Right lobe of liver (tissue), 6 donors: ENCODE data around the gene CRTC1. TPM values are rescaled to one million over a fixed set of nuclear protein-coding genes. Genes with fewer than 3 reads are reported as not detected.

Experiments used
- ATAC-seq, 4 donors: fragments of 200-7000 bp; cut with Tn5 transposase; one replicate each; pipeline ENCODE4 v1.9.1; 2020; ENCODE audit warnings: mild to moderate bottlenecking in 4 of 4, moderate library complexity in 4 of 4
- DNase-seq, 3 donors: peaks; one replicate each; pipeline ENCODE4 v3.0.0-alpha.2; 2020
- H3K27ac ChIP-seq, 3 donors: fragments of 200-600 bp; one replicate each; pipeline ENCODE4 v1.8.0; 2022
- H3K27me3 ChIP-seq, 2 donors: fragments of 200-600 bp; one replicate each; pipeline ENCODE4 v1.8.0; 2022
- H3K36me3 ChIP-seq, 4 donors: fragments of 200-600 bp; sonication (generic) in 1 of 4; one replicate each; pipeline versions ENCODE4 v1.5.1 to v1.8.0; 2017 to 2022; ENCODE audit warnings: control low read depth in 1 of 4
- H3K4me1 ChIP-seq, 4 donors: fragments of 200-600 bp; sonication (generic) in 1 of 4; one replicate each; pipeline versions ENCODE4 v1.5.1 to v1.8.0; 2017 to 2022; ENCODE audit warnings: control low read depth in 1 of 4
- H3K4me3 ChIP-seq, 3 donors: fragments of 200-600 bp; one replicate each; pipeline ENCODE4 v1.8.0; 2022
- H3K9me3 ChIP-seq, 4 donors: fragments of 200-600 bp; sonication (generic) in 1 of 4; one replicate each; pipeline versions ENCODE4 v1.5.1 to v1.8.0; 2017 to 2022; ENCODE audit warnings: control low read depth in 1 of 4
- CTCF ChIP-seq, 4 donors: fragments of 200-600 bp in 3 of 4; fragments of 450-650 bp in 1 of 4; IDR thresholded peaks; one replicate each; pipeline versions ENCODE4 v1.5.1 to v1.8.0; 2016 to 2022; ENCODE audit warnings: antibody characterized with exemption in 4 of 4, mild to moderate bottlenecking in 2 of 4
- POLR2A ChIP-seq: fragments of 450-650 bp; IDR thresholded peaks from one replicate; pipeline ENCODE4 v1.6.1; 2017; ENCODE audit warnings: antibody characterized with exemption, mild to moderate bottlenecking
- WGBS: methylation state at CpG from one replicate; pipeline ENCODE4 v1.1.6; 2018; ENCODE audit warnings: low coverage, low lambda C conversion rate; ENCODE audit not compliant: insufficient coverage; ENCODE audit errors: missing lambda C conversion rate; 5-methylcytosine and 5-hydroxymethylcytosine counted together
- intact Hi-C, 2 donors: fragments of 100-400 bp; cut with DNase I; formaldehyde crosslinking; loops; one replicate each; pipeline versions ENCODE4 v1.11.2 to v1.14.1; 2022
- total RNA-seq, 6 experiments: library from RNA; depleted of rRNA in 2 of 6; stranded (reverse); fragments of >200 nt in 2 of 6; fragmentation: NEBNext Ultra II Directional in 3 of 6; extraction: Animal tissue kit (Norgen Biotek cat#: 25700) in 3 of 6; gene quantifications; one replicate each; pipeline versions ENCODE4 v1.1.0 to v1.2.4, GENCODE V29; 2016 to 2023
- donor health status: DM: no; HTN: yes; CAD: no.
- donor health status: DM: no; HTN: no; CAD: no.
- donor health status: DM: no; HTN: no; CAD: no.
- donor health status: DM: no; HTN: yes; CAD: no.
- donor health status: DM: no; HTN: yes; CAD: no.

CRTC1 gene
- total RNA-seq, 6 experiments from 2014 or later = 1.7 to 7.2 (median 4.9) TPM

- Histone ChIP-seq H3K4me1 (no peaks in the 10 kb centered on the region), H3K36me3 (peaks cover 0 to 19% (median 3%) of the 10 kb centered on the region in 4 donors), H3K27me3 (no peaks in the 10 kb centered on the region), H3K4me3 (no peak overlapping the region), H3K9me3 (no peaks in the 10 kb centered on the region), H3K27ac (no peak overlapping the region)
- ATAC-seq (no peak), DNase-seq (no peak)
- no CpG with 5 or more reads among the region's 5 CpGs for WGBS
- TF ChIP-seq POLR2A (no peak), CTCF (IDR thresholded peaks at IDR 0.05) (no peak)
- intact Hi-C loops = no loop called here
These were observed 16.7 kb upstream of the CRTC1 start for GRCh38 chr19:18666784-18667183.

- no peaks in the 10 kb centered on the region for H3K4me1 ChIP-seq
- H3K36me3 ChIP-seq = peaks cover 0 to 19% (median 3%) of the 10 kb centered on the region in 4 donors
- no peaks in the 10 kb centered on the region for H3K27me3 ChIP-seq
- WGBS = 93% methylated on average over 13 of the region's 55 CpGs
- TF ChIP-seq POLR2A = no peak
- no peak for TF ChIP-seq CTCF (IDR thresholded peaks at IDR 0.05)
- no peak overlapping the region for H3K4me3 ChIP-seq
- ATAC-seq (no peak), DNase-seq (no peak)
- intact Hi-C loops = no loop called here
- H3K27ac ChIP-seq = no peak overlapping the region
- H3K9me3 ChIP-seq = no peaks in the 10 kb centered on the region
These were observed 15.8 kb upstream of the CRTC1 start for GRCh38 chr19:18667531-18668251.

GRCh38 chr19:18668252-18668631 lies 15.2 kb upstream of the CRTC1 start:
- TF ChIP-seq POLR2A (no peak), CTCF (IDR thresholded peaks at IDR 0.05) (no peak)
- ATAC-seq = no peak
- Histone ChIP-seq H3K4me3 (no peak overlapping the region), H3K4me1 (no peaks in the 10 kb centered on the region), H3K36me3 (peaks cover 0 to 19% (median 3%) of the 10 kb centered on the region in 4 donors), H3K27me3 (no peaks in the 10 kb centered on the region), H3K9me3 (no peaks in the 10 kb centered on the region), H3K27ac (no peak overlapping the region)
- no peak for DNase-seq
- intact Hi-C loops = no loop called here
- 100% methylated on average over 2 of the region's 38 CpGs for WGBS

- 100% methylated on average over 5 of the region's 58 CpGs for WGBS
- no peak overlapping the region for H3K4me3 ChIP-seq
- peaks cover 0 to 19% (median 3%) of the 10 kb centered on the region in 4 donors for H3K36me3 ChIP-seq
- ATAC-seq (no peak), DNase-seq (no peak)
- TF ChIP-seq CTCF (IDR thresholded peaks at IDR 0.05) = no peak
- no peak for TF ChIP-seq POLR2A
- H3K27ac ChIP-seq = no peak overlapping the region
- intact Hi-C loops = no loop called here
- H3K4me1 ChIP-seq = no peaks in the 10 kb centered on the region
- no peaks in the 10 kb centered on the region for H3K27me3 ChIP-seq
- no peaks in the 10 kb centered on the region for H3K9me3 ChIP-seq
These were observed 14.5 kb upstream of the CRTC1 start for GRCh38 chr19:18668744-18669523.
